ENCODE data around the gene SLC30A3. TPM values are rescaled to one million over a fixed set of nuclear protein-coding genes. Genes with fewer than 3 reads are reported as not detected.
A peak's percentile ranks its signal among the peaks of the same experiment; 100 is the strongest.

The SLC30A3 gene
- polyA plus RNA-seq, 2 donors, result 0.08 to 0.09 TPM

DNA sequence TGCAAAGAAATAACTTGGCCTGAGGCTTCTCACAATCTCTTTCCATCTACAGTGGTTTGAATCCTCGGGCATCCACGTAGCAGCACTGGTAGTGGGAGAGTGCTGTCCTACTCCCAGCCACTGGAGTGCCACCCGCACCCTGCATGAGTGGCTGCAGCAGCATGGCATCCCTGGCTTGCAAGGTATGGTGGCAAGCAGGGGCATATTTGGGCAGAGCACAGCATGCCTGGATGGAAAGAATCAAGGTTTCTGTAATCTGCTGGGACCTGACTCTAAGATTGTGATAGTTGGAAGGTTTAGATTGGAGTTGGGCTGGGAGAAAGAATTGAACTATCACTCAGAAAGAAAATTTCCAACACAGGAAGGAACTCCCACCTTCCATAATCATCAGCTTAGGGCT lies 41.7 kb downstream of the SLC30A3 start:
- H3K27ac ChIP-seq (ENCODE audit: low read depth in 2 of 2, low read length in 1 of 2), result no peak overlapping the region
- H3K27me3 ChIP-seq (ENCODE audit: control insufficient read depth in 1 of 2, insufficient read depth in 2 of 2, low read length in 2 of 2), result no peaks in the 10 kb centered on the region
- no peak overlapping the region for H3K4me3 ChIP-seq (ENCODE audit: low read depth in 1 of 2, low read length in 2 of 2)
- H3K4me1 ChIP-seq (ENCODE audit: control insufficient read depth in 2 of 2, insufficient read depth in 2 of 2, low read length in 1 of 2), result no peaks in the 10 kb centered on the region
- H3K9me3 ChIP-seq (ENCODE audit: control insufficient read depth in 2 of 2, insufficient read depth in 1 of 2, low read depth in 1 of 2, low read length in 1 of 2), result no peaks in the 10 kb centered on the region
- 76 to 91% methylated on average over 3 of the region's 3 CpGs for WGBS, 2 donors
- peaks cover 20 to 33% of the 10 kb centered on the region in 2 donors for H3K36me3 ChIP-seq (ENCODE audit: control insufficient read depth in 2 of 2, insufficient read depth in 2 of 2, low read length in 1 of 2)

DNA sequence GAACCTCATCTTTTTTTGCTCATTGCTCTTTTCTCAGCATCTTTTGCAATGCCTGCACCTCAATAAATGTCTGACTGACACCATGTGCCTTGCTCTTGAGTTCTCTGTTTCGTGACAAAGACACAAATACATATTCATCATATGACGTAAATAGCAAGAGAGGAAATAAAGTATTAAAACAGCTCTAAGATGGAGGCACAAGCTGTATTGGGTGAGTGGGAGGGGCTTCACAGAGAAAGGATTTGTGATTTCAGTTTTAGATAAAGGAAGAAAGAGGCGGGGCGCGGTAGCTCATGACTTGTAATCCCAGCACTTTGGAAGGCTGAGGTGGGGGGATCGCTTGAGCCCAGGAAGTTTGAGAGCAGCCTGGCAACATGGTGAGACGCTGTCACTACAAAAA lies 42.8 kb downstream of the SLC30A3 start:
- WGBS, 2 donors, result 95 to 97% methylated on average over 7 of the region's 7 CpGs
- H3K4me3 ChIP-seq (ENCODE audit: low read depth in 1 of 2, low read length in 2 of 2), result no peak overlapping the region
- peaks cover 15 to 25% of the 10 kb centered on the region in 2 donors for H3K36me3 ChIP-seq (ENCODE audit: control insufficient read depth in 2 of 2, insufficient read depth in 2 of 2, low read length in 1 of 2)
- no peaks in the 10 kb centered on the region for H3K27me3 ChIP-seq (ENCODE audit: control insufficient read depth in 1 of 2, insufficient read depth in 2 of 2, low read length in 2 of 2)
- no peaks in the 10 kb centered on the region for H3K4me1 ChIP-seq (ENCODE audit: control insufficient read depth in 2 of 2, insufficient read depth in 2 of 2, low read length in 1 of 2)
- no peak overlapping the region for H3K27ac ChIP-seq (ENCODE audit: low read depth in 2 of 2, low read length in 1 of 2)
- H3K9me3 ChIP-seq (ENCODE audit: control insufficient read depth in 2 of 2, insufficient read depth in 1 of 2, low read depth in 1 of 2, low read length in 1 of 2), result no peaks in the 10 kb centered on the region

DNA sequence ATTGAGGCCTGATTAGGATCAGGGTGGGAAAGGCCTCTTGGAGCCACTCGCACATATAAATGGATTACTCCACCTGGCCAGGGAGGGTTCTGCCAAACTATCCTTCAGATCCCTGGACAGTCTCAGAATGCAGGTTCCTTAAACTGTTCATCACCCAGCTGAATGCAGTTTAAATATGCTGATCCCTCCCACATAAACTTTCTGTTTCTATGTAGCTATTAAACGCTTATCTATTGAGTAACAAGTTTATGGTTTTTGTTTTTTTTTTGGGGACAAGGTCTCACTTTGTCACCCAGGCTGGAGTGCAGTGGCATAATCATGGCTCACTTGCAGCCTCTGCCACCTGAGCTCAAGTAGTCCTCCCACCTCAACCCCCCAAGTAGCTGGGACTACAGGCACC lies 43.8 kb downstream of the SLC30A3 start:
- peaks cover 11 to 18% of the 10 kb centered on the region in 2 donors for H3K36me3 ChIP-seq (ENCODE audit: control insufficient read depth in 2 of 2, insufficient read depth in 2 of 2, low read length in 1 of 2)
- H3K27ac ChIP-seq (ENCODE audit: low read depth in 2 of 2, low read length in 1 of 2), result no peak overlapping the region
- WGBS, 2 donors, result 73 to 85% methylated on average over 2 of the region's 2 CpGs
- H3K4me3 ChIP-seq (ENCODE audit: low read depth in 1 of 2, low read length in 2 of 2), result no peak overlapping the region
- no peaks in the 10 kb centered on the region for H3K27me3 ChIP-seq (ENCODE audit: control insufficient read depth in 1 of 2, insufficient read depth in 2 of 2, low read length in 2 of 2)
- H3K4me1 ChIP-seq (ENCODE audit: control insufficient read depth in 2 of 2, insufficient read depth in 2 of 2, low read length in 1 of 2), result no peaks in the 10 kb centered on the region
- H3K9me3 ChIP-seq (ENCODE audit: control insufficient read depth in 2 of 2, insufficient read depth in 1 of 2, low read depth in 1 of 2, low read length in 1 of 2), result no peaks in the 10 kb centered on the region

DNA sequence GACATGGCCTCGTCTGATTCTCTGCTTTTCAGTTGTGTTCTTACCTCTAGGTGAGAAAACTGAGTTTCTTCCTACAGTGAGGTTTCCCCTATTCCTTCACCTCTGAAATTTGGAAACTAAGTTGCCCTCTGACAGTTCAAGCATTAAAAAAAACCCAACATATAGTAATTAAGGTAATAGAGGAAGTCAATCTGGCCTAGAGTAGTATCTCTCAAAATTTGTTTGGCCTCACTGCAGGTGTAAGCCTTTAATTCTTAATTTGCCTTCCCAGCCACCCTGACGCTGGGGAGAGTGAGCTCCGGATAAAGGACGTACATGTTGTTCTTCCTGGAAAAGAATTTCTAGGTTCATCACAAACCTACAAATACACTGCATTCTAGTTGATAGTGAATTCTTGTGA lies 44.2 kb downstream of the SLC30A3 start:
- H3K36me3 ChIP-seq (ENCODE audit: control insufficient read depth in 2 of 2, insufficient read depth in 2 of 2, low read length in 1 of 2), result peaks cover 6 to 13% of the 10 kb centered on the region in 2 donors
- no peaks in the 10 kb centered on the region for H3K4me1 ChIP-seq (ENCODE audit: control insufficient read depth in 2 of 2, insufficient read depth in 2 of 2, low read length in 1 of 2)
- WGBS, 2 donors, result 81 to 88% methylated on average over 4 of the region's 4 CpGs
- no peak overlapping the region for H3K27ac ChIP-seq (ENCODE audit: low read depth in 2 of 2, low read length in 1 of 2)
- H3K9me3 ChIP-seq (ENCODE audit: control insufficient read depth in 2 of 2, insufficient read depth in 1 of 2, low read depth in 1 of 2, low read length in 1 of 2), result no peaks in the 10 kb centered on the region
- no peaks in the 10 kb centered on the region for H3K27me3 ChIP-seq (ENCODE audit: control insufficient read depth in 1 of 2, insufficient read depth in 2 of 2, low read length in 2 of 2)
- no peak overlapping the region for H3K4me3 ChIP-seq (ENCODE audit: low read depth in 1 of 2, low read length in 2 of 2)

DNA sequence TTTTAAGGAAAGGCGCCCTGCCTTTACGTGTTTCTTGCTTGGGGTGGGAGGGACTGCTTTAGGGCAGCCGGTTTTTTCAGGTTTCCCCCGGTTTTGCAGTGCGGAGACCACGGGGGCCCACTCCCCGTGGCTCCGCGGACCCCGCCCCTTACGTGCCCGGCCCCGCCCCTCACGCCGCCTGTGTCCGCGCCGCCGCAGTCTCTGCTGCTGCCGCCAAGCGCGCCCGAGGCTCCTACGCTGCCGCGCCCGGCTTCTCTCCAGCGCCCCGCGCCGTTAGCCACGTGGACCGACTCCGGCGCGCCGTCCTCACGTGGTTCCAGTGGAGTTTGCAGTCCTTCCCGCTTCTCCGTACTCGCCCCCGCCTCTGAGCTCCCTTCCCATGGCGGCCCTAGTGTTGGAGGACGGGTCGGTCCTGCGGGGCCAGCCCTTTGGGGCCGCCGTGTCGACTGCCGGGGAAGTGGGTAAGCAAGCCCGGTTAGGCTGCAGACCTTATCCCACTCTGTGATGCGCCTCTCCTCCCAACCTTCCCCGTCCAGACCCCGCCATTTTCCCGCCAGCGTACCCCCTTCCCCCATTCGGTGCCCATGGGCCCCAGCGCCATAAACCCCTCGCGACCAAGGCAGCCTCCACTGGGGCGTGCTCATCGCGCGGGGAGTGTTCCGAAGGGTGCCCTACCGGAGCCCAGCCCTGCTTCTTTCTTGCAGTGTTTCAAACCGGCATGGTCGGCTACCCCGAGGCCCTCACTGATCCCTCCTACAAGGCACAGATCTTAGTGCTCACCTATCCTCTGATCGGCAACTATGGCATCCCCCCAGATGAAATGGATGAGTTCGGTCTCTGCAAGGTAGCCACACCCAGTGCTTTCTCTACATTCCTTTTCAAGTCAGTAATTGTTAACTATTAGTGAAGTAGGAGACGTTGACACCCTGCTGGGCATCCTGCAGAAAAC lies 45.4 kb downstream of the SLC30A3 start, which contains the start of gene CAD:
TSS of gene CAD (plus strand) at position 197 of the 949 bp plus-strand sequence. CDS start at position 380, 183 bp downstream.
- Histone ChIP-seq H3K36me3 (ENCODE audit: control insufficient read depth in 2 of 2, insufficient read depth in 2 of 2, low read length in 1 of 2) (peaks cover 3 to 7% of the 10 kb centered on the region in 2 donors), H3K4me1 (ENCODE audit: control insufficient read depth in 2 of 2, insufficient read depth in 2 of 2, low read length in 1 of 2) (no peaks in the 10 kb centered on the region), H3K4me3 (ENCODE audit: low read depth in 1 of 2, low read length in 2 of 2) (peak within 1 kb of the TSS; percentile 61 to 63), H3K9me3 (ENCODE audit: control insufficient read depth in 2 of 2, insufficient read depth in 1 of 2, low read depth in 1 of 2, low read length in 1 of 2) (no peaks in the 10 kb centered on the region), H3K27me3 (ENCODE audit: control insufficient read depth in 1 of 2, insufficient read depth in 2 of 2, low read length in 2 of 2) (no peaks in the 10 kb centered on the region), H3K27ac (ENCODE audit: low read depth in 2 of 2, low read length in 1 of 2) (peak within 1 kb of the TSS; percentile 73 to 78)
- 1% methylated on average over 72 of the region's 72 CpGs for WGBS, 2 donors

DNA sequence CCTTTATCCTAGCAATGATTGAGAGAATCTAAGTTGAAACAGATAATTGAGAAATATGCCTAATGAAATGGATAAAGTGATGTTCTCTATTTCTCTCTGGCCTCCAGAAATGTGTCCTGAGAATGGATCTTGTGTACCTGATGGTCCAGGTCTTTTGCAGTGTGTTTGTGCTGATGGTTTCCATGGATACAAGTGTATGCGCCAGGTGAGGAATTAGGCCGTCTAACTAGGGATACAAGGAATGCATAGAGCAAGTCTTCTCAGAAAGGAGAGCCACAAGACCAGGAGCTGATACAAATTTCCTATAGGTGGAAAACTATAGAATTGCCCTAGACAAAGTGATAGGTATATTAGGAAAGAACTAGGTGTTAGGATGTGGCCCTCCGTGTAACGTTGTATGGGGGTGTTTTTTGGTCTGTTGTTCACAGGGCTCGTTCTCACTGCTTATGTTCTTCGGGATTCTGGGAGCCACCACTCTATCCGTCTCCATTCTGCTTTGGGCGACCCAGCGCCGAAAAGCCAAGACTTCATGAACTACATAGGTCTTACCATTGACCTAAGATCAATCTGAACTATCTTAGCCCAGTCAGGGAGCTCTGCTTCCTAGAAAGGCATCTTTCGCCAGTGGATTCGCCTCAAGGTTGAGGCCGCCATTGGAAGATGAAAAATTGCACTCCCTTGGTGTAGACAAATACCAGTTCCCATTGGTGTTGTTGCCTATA lies 46.3 kb downstream of the SLC30A3 start:
- H3K9me3 ChIP-seq (ENCODE audit: control insufficient read depth in 2 of 2, insufficient read depth in 1 of 2, low read depth in 1 of 2, low read length in 1 of 2), result no peaks in the 10 kb centered on the region
- H3K27me3 ChIP-seq (ENCODE audit: control insufficient read depth in 1 of 2, insufficient read depth in 2 of 2, low read length in 2 of 2), result no peaks in the 10 kb centered on the region
- peaks cover 0 to 3% of the 10 kb centered on the region in 2 donors for H3K36me3 ChIP-seq (ENCODE audit: control insufficient read depth in 2 of 2, insufficient read depth in 2 of 2, low read length in 1 of 2)
- H3K27ac ChIP-seq (ENCODE audit: low read depth in 2 of 2, low read length in 1 of 2), result peak overlapping the region in 1 of 2 donors; percentile 71
- peak overlapping the region; percentile 61 to 63 for H3K4me3 ChIP-seq (ENCODE audit: low read depth in 1 of 2, low read length in 2 of 2)
- 75 to 78% methylated on average over 13 of the region's 13 CpGs for WGBS, 2 donors
- no peaks in the 10 kb centered on the region for H3K4me1 ChIP-seq (ENCODE audit: control insufficient read depth in 2 of 2, insufficient read depth in 2 of 2, low read length in 1 of 2)

DNA sequence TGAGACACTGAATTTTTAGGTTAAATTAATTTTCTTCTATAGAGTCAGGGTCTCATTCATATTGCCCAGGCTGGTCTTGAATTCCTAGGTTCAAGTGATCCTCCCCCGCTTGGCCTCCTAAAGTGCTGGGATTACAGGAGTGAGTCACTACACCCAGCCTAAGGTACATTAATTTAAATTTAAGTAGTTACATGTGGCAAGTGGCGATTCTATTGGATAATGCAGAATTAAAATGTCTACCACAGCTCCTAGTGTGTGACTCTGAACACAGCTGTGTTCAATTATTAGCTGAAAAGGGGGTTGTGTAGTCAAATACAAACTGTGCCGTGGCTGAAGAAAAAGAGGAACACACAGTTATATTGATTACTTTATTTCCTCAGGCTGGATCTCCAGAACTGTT lies 47.9 kb downstream of the SLC30A3 start:
- Histone ChIP-seq H3K4me1 (ENCODE audit: control insufficient read depth in 2 of 2, insufficient read depth in 2 of 2, low read length in 1 of 2) (no peaks in the 10 kb centered on the region), H3K9me3 (ENCODE audit: control insufficient read depth in 2 of 2, insufficient read depth in 1 of 2, low read depth in 1 of 2, low read length in 1 of 2) (no peaks in the 10 kb centered on the region)
- 84 to 91% methylated on average over 3 of the region's 3 CpGs for WGBS, 2 donors

DNA sequence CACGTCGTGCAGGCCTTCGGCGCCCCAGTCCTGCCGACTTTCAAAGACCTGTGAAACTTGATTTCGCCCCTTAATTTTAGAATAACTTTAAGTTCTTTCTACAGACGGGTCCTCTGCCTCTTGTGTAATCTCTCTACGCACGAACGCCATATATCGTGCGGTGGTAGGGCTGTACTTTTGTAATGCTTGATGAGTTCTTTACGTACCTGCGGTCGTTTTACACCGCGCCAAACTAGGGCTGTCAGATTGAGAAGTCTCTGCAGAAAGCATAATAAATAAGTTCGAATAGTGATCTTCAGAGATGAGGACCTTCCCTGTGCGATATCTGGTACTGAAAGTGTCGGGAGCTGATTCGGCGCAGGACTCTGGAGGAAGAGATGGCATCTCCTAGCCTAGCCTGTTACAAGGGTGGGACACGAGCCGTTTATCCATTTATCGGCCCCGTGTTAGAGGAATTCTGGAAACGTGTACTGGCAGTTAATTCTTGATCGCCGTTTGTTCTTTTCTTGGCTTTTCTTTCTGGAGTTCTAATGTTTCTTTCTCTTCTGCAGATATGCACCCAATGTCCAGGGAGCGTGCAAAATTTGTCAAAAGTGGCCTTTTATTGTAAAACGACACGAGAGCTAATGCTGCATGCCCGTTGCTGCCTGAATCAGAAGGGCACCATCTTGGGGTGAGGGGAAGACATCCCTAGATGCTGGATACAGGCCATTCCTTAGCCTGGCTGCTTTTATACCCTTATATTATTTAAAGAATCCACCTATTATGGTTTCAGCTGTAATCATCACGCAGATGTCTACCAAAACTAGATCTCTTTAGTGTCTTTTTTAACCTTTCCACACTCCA lies 50.0 kb downstream of the SLC30A3 start:
- H3K4me1 ChIP-seq (ENCODE audit: control insufficient read depth in 2 of 2, insufficient read depth in 2 of 2, low read length in 1 of 2), result no peaks in the 10 kb centered on the region
- H3K9me3 ChIP-seq (ENCODE audit: control insufficient read depth in 2 of 2, insufficient read depth in 1 of 2, low read depth in 1 of 2, low read length in 1 of 2), result no peaks in the 10 kb centered on the region
- peak overlapping the region; percentile 94 to 98 for H3K27ac ChIP-seq (ENCODE audit: low read depth in 2 of 2, low read length in 1 of 2)
- no peaks in the 10 kb centered on the region for H3K27me3 ChIP-seq (ENCODE audit: control insufficient read depth in 1 of 2, insufficient read depth in 2 of 2, low read length in 2 of 2)
- peak overlapping the region; percentile 81 to 87 for H3K4me3 ChIP-seq (ENCODE audit: low read depth in 1 of 2, low read length in 2 of 2)
- WGBS, 2 donors, result 5 to 6% methylated on average over 34 of the region's 34 CpGs
- H3K36me3 ChIP-seq (ENCODE audit: control insufficient read depth in 2 of 2, insufficient read depth in 2 of 2, low read length in 1 of 2), result peaks cover 0 to 5% of the 10 kb centered on the region in 2 donors

More for the DNA sequence above, 47.9 kb downstream of the SLC30A3 start:
- no peak overlapping the region for H3K27ac ChIP-seq (ENCODE audit: low read depth in 2 of 2, low read length in 1 of 2)
- no peak overlapping the region for H3K4me3 ChIP-seq (ENCODE audit: low read depth in 1 of 2, low read length in 2 of 2)
- H3K36me3 ChIP-seq (ENCODE audit: control insufficient read depth in 2 of 2, insufficient read depth in 2 of 2, low read length in 1 of 2), result no peaks in the 10 kb centered on the region
- H3K27me3 ChIP-seq (ENCODE audit: control insufficient read depth in 1 of 2, insufficient read depth in 2 of 2, low read length in 2 of 2), result no peaks in the 10 kb centered on the region
